PC-9 (cell line): ENCODE measurements around the gene PAM16.
A peak's percentile ranks its signal among the peaks of the same experiment; 100 is the strongest.

Experiments used
- EZH2 ChIP-seq: fragments of 200-600 bp; sonication (generic); IDR thresholded peaks from 2 replicates; pipeline ENCODE4 v1.8.0; 2017; ENCODE audit warnings: antibody characterized with exemption, low read depth
- TF ChIP-seq, protein P1 (sequence below): fragments of 200-600 bp; sonication (generic); conservative IDR thresholded peaks from 2 replicates; pipeline ENCODE4 v1.6.1; 2017; ENCODE audit warnings: mixed run types, antibody characterized with exemption, mild to moderate bottlenecking, moderate library complexity

DNA sequence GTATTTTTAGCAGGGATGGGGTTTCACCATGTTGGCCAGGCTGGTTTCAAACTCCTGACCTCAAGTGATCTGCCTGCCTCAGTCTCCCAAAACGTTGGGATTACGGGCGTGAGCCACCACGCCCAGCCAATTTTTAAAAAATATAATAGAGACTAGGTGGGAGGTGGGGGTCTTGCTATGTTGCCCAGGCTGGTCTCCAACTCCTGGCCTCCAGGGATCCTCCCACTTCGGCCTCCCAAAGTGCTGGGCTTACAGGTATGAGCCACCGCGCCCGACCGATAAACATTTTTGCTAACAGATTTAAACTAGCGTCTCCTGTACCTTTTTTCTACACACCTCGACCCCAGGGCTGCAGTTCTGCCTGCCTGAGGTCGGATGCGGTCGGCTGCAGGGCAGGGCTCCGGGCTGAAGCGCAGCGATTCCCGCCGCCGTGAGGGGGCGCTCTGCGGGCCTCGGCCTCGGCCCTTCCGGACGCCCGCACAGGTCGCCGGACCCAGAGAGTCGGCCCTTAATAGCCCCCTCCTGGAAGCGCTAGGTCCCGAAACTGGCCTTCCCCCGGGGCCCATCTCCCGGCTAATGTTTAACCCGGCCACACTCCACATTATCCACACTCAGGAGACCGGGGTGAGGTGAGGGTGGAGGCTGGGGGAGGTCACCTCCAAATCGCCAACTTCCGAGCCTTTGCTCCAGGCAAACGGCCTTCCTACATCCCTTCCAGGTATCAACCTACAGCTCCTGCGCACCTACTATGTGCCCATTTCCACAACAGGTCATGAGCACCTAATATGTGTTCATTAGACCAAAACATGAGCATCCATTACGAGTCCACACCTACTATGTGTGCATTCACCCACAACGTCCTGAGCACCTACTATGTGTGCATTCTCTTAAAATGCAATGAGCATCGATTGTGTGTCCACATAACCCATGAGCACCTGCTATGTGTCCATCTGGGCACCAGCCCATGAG, 37.3 kb downstream of the PAM16 start:
- TF ChIP-seq, protein P1, sequence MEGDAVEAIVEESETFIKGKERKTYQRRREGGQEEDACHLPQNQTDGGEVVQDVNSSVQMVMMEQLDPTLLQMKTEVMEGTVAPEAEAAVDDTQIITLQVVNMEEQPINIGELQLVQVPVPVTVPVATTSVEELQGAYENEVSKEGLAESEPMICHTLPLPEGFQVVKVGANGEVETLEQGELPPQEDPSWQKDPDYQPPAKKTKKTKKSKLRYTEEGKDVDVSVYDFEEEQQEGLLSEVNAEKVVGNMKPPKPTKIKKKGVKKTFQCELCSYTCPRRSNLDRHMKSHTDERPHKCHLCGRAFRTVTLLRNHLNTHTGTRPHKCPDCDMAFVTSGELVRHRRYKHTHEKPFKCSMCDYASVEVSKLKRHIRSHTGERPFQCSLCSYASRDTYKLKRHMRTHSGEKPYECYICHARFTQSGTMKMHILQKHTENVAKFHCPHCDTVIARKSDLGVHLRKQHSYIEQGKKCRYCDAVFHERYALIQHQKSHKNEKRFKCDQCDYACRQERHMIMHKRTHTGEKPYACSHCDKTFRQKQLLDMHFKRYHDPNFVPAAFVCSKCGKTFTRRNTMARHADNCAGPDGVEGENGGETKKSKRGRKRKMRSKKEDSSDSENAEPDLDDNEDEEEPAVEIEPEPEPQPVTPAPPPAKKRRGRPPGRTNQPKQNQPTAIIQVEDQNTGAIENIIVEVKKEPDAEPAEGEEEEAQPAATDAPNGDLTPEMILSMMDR = peak; percentile 74
- TF ChIP-seq EZH2 = no peak
